ENCODE data around the gene GAS7.

- TF ChIP-seq POLR2A (IDR thresholded peaks at IDR 0.05; ENCODE audit: low read length) (no peak), GATA1 (IDR thresholded peaks at IDR 0.05; ENCODE audit: low read depth, low read length) (no peak)
Observed at GRCh38 chr17:9936095-9936494, 262.3 kb downstream of the GAS7 start.
